Measurements from ENCODE around the gene CAMK2A. TPM values are rescaled to one million over a fixed set of nuclear protein-coding genes. Genes with fewer than 3 reads are reported as not detected.

The CAMK2A gene
- total and polyA plus RNA-seq, 11 donors, result 3.2 to 26.0 (median 15.2) TPM

GRCh38 chr5:150295172-150295634 is 5.6 kb upstream of the CAMK2A start:
- TF ChIP-seq POLR2A (IDR thresholded peaks at IDR 0.05) (no peak), CTCF (IDR thresholded peaks at IDR 0.05) (no peak)
- peak in 2 of 5 donors; percentile 27 to 51 for DNase-seq

GRCh38 chr5:150294551-150295071 is 5.0 kb upstream of the CAMK2A start:
- Histone ChIP-seq H3K9me3 (no peaks in the 10 kb centered on the region), H3K36me3 (no peaks in the 10 kb centered on the region), H3K27me3 (peaks cover 0 to 6% (median 0%) of the 10 kb centered on the region in 9 donors), H3K27ac (no peak overlapping the region), H3K4me1 (peaks cover 0 to 6% (median 0%) of the 10 kb centered on the region in 12 donors), H3K4me3 (no peak overlapping the region)
- intact Hi-C loops (cut with DNase I), result no loop called here
- DNase-seq (no peak), ATAC-seq (no peak)
- 87 to 98% (median 93%) methylated on average over 7 to 10 of the region's 10 CpGs for WGBS, 4 donors
- TF ChIP-seq POLR2A (IDR thresholded peaks at IDR 0.05) (no peak), CTCF (IDR thresholded peaks at IDR 0.05) (no peak)

More at GRCh38 chr5:150295172-150295634, 5.6 kb upstream of the CAMK2A start:
- H3K36me3 ChIP-seq, result no peaks in the 10 kb centered on the region
- 55 to 66% (median 63%) methylated on average over 2 to 10 of the region's 10 CpGs for WGBS, 4 donors
- no peak overlapping the region for H3K4me3 ChIP-seq
- intact Hi-C loops (cut with DNase I), result no loop called here
- peak in 3 of 4 donors; percentile 40 to 44 (median 41) for ATAC-seq
- peaks cover 0 to 6% (median 0%) of the 10 kb centered on the region in 12 donors for H3K4me1 ChIP-seq
- no peaks in the 10 kb centered on the region for H3K9me3 ChIP-seq
- no peak overlapping the region for H3K27ac ChIP-seq
- peaks cover 0 to 6% (median 0%) of the 10 kb centered on the region in 9 donors for H3K27me3 ChIP-seq

GRCh38 chr5:150293091-150293941 is 3.7 kb upstream of the CAMK2A start:
- ATAC-seq, result no peak
- Histone ChIP-seq H3K27ac (no peak overlapping the region), H3K4me3 (no peak overlapping the region), H3K9me3 (no peaks in the 10 kb centered on the region), H3K27me3 (peaks cover 0 to 6% (median 0%) of the 10 kb centered on the region in 9 donors), H3K4me1 (peaks cover 0 to 6% (median 0%) of the 10 kb centered on the region in 12 donors), H3K36me3 (no peaks in the 10 kb centered on the region)
- 73 to 81% (median 79%) methylated on average over 10 to 19 of the region's 19 CpGs for WGBS, 4 donors
- intact Hi-C loops (cut with DNase I), result no loop called here
- no peak for TF ChIP-seq POLR2A (IDR thresholded peaks at IDR 0.05)
- no peak for TF ChIP-seq CTCF (IDR thresholded peaks at IDR 0.05)
- DNase-seq, result no peak
